A549 (cell line): ENCODE data around the gene CFAP97D2. TPM values are rescaled to one million over a fixed set of nuclear protein-coding genes. Genes with fewer than 3 reads are reported as not detected.

Source experiments
- ATAC-seq, 2 experiments: fragments of 200-7000 bp in 1 of 2; fragments of >200 bp in 1 of 2; cut with Nextera tagmentation in 1 of 2; cut with Tn5 transposase in 1 of 2; 3 replicates each; pipeline versions ENCODE4 v1.8.0 to v1.9.1; 2018 to 2020; ENCODE audit warnings: mild to moderate bottlenecking in 1 of 2, moderate library complexity in 1 of 2
- CTCF ChIA-PET: fragments of 300-600 bp; sonication (Branson Sonifier 250); formaldehyde crosslinking; extraction: SDS; loops from one replicate; lab custom pipeline; 2021; ENCODE audit warnings: antibody characterized with exemption, inconsistent platforms; lab: Yijun Ruan, JAX
- POLR2A ChIA-PET: fragments of 350-600 bp; formaldehyde crosslinking; extraction: SDS; loops from one replicate; lab custom pipeline; 2021; ENCODE audit warnings: antibody characterized with exemption, inconsistent platforms; lab: Yijun Ruan, JAX
- DNase-seq, 2 experiments: peaks; one replicate each; pipeline versions ENCODE4 v3.0.0 to v3.0.0-alpha.2; 2011 to 2016; ENCODE audit warnings: low read depth in 1 of 2, low spot score in 1 of 2
- FAIRE-seq: peaks from 2 replicates; lab custom pipeline; 2011; peaks lifted over from hg19 to GRCh38; lab: Jason Lieb, UNC
- H3K27ac ChIP-seq, 2 experiments: fragments of >200 bp; sonication (Bioruptor Twin); formaldehyde crosslinking; 3 replicates each; pipeline ENCODE4 v1.5.1; 2016 to 2017
- H3K4me1 ChIP-seq: fragments of >200 bp; sonication (Bioruptor Twin); formaldehyde crosslinking; 3 replicates; pipeline ENCODE4 v1.6.1; 2016
- H3K4me2 ChIP-seq: fragments of >200 bp; sonication (Bioruptor Twin); formaldehyde crosslinking; 3 replicates; pipeline ENCODE4 v1.6.1; 2016
- H3K4me3 ChIP-seq: fragments of >200 bp; sonication (Bioruptor Twin); formaldehyde crosslinking; 3 replicates; pipeline ENCODE4 v1.5.1; 2016
- H3K9me3 ChIP-seq: fragments of >200 bp; sonication (Bioruptor Twin); formaldehyde crosslinking; 3 replicates; pipeline ENCODE4 v1.6.1; 2016
- BCL3 ChIP-seq: fragments of >200 bp; sonication (Bioruptor Twin); formaldehyde crosslinking; IDR thresholded peaks from 3 replicates; pipeline ENCODE4 v1.6.1; 2016
- CBX2 ChIP-seq: fragments of 200-600 bp; sonication (generic); IDR thresholded peaks from 2 replicates; pipeline ENCODE4 v1.6.1; 2016; ENCODE audit warnings: low read depth, mild to moderate bottlenecking, borderline replicate concordance
- CBX8 ChIP-seq: fragments of 200-600 bp; sonication (generic); IDR thresholded peaks from 2 replicates; pipeline ENCODE4 v1.6.1; 2016
- CHD2 ChIP-seq: fragments of 150-350 bp; IDR thresholded peaks from 2 replicates; pipeline ENCODE4 v1.6.1; 2014; ENCODE audit warnings: low read length; ENCODE audit not compliant: partially characterized antibody
- EHMT2 ChIP-seq: fragments of 200-600 bp; sonication (generic); IDR thresholded peaks from 2 replicates; pipeline ENCODE4 v1.6.1; 2016; ENCODE audit warnings: antibody characterized with exemption, low read depth, mild to moderate bottlenecking, moderate library complexity
- ELK1 ChIP-seq: fragments of 150-350 bp; IDR thresholded peaks from 2 replicates; pipeline ENCODE4 v1.6.1; 2014; ENCODE audit warnings: low read depth, mild to moderate bottlenecking, low read length
- EP300 ChIP-seq, 2 experiments: fragments of >200 bp; sonication (Bioruptor Twin); formaldehyde crosslinking; IDR thresholded peaks; 2 replicates in 1 of 2; 3 replicates in 1 of 2; pipeline ENCODE4 v1.6.1; 2016 to 2017
- ESRRA ChIP-seq: fragments of 150-350 bp; IDR thresholded peaks from 2 replicates; pipeline ENCODE4 v1.6.1; 2014; ENCODE audit warnings: mild to moderate bottlenecking, low read length, borderline replicate concordance
- FOSB ChIP-seq: fragments of 250-450 bp; sonication (Bioruptor Pico); IDR thresholded peaks from 2 replicates; pipeline ENCODE4 v1.5.0; 2020; ENCODE audit warnings: mild to moderate bottlenecking, moderate library complexity
- HDAC2 ChIP-seq: fragments of 200-600 bp; sonication (generic); IDR thresholded peaks from 2 replicates; pipeline ENCODE4 v1.6.1; 2016
- JUN ChIP-seq, 2 experiments: fragments of >200 bp; sonication (Bioruptor Twin); formaldehyde crosslinking; IDR thresholded peaks; 2 replicates in 1 of 2; 3 replicates in 1 of 2; pipeline ENCODE4 v1.6.1; 2016 to 2017
- JUNB ChIP-seq: fragments of >200 bp; sonication (Bioruptor Twin); formaldehyde crosslinking; IDR thresholded peaks from 2 replicates; pipeline ENCODE4 v1.6.1; 2016
- MAFK ChIP-seq: fragments of 450-650 bp; IDR thresholded peaks from 2 replicates; pipeline ENCODE4 v1.6.1; 2014; ENCODE audit not compliant: partially characterized antibody
- MAX ChIP-seq: IDR thresholded peaks from 2 replicates; pipeline ENCODE4 v1.6.1; 2012
- MAZ ChIP-seq: fragments of 150-350 bp; IDR thresholded peaks from 2 replicates; pipeline ENCODE4 v1.6.1; 2014; ENCODE audit warnings: antibody characterized with exemption, low read depth, low read length, borderline replicate concordance
- MYC ChIP-seq: IDR thresholded peaks from 2 replicates; pipeline ENCODE4 v1.6.1; 2012; ENCODE audit warnings: mild to moderate bottlenecking, inconsistent platforms, low read length, improper control_type of control experiment, borderline replicate concordance
- NFE2L2 ChIP-seq: fragments of 150-350 bp; conservative IDR thresholded peaks from 2 replicates; pipeline ENCODE4 v1.6.1; 2014; ENCODE audit warnings: low read length
- NR3C1 ChIP-seq: fragments of >200 bp; sonication (Bioruptor Twin); formaldehyde crosslinking; IDR thresholded peaks from 3 replicates; pipeline ENCODE4 v1.6.1; 2017
- RCOR1 ChIP-seq: fragments of 150-350 bp; IDR thresholded peaks from 2 replicates; pipeline ENCODE4 v1.6.1; 2014; ENCODE audit warnings: antibody characterized with exemption, low read length, low read depth
- RFX5 ChIP-seq: fragments of 450-650 bp; IDR thresholded peaks from 2 replicates; pipeline ENCODE4 v1.7.1; 2014; ENCODE audit warnings: antibody characterized with exemption, mild to moderate bottlenecking, moderate library complexity
- RNF2 ChIP-seq: fragments of 200-600 bp; sonication (generic); IDR thresholded peaks from 2 replicates; pipeline ENCODE4 v1.6.1; 2016; ENCODE audit warnings: low read depth, mild to moderate bottlenecking, antibody characterized with exemption, moderate library complexity, borderline replicate concordance
- USF2 ChIP-seq: fragments of 450-650 bp; IDR thresholded peaks from 2 replicates; pipeline ENCODE4 v1.6.1; 2014; ENCODE audit warnings: antibody characterized with exemption
- ZC3H11A ChIP-seq: fragments of 450-650 bp; IDR thresholded peaks from 2 replicates; pipeline ENCODE4 v1.6.1; 2014; ENCODE audit warnings: antibody characterized with exemption, mild to moderate bottlenecking
- ZFP36 ChIP-seq: fragments of 450-650 bp; IDR thresholded peaks from 2 replicates; pipeline ENCODE4 v1.6.1; 2014; ENCODE audit warnings: borderline replicate concordance; ENCODE audit not compliant: partially characterized antibody
- ZNF302 ChIP-seq: fragments of 250-450 bp; sonication (Bioruptor Pico); IDR thresholded peaks from 2 replicates; pipeline ENCODE4 v1.9.0; 2021; ENCODE audit warnings: inconsistent platforms, mild to moderate bottlenecking, moderate library complexity
- WGBS: methylation state at CpG from one replicate; pipeline ENCODE4 v1.1.6; 2017; ENCODE audit errors: missing lambda C conversion rate; 5-methylcytosine and 5-hydroxymethylcytosine counted together
- polyA plus RNA-seq, 4 experiments: library from polyadenylated mRNA; depleted of rRNA in 3 of 4; stranded (reverse); fragments of >200 nt; fragmentation: RNase III in 1 of 4; extraction: RNeasy Plus Mini Kit Qiagen cat#74134 plus additional on column Dnase treatment in 1 of 4; gene quantifications; 2 replicates in 3 of 4; 3 replicates in 1 of 4; pipeline ENCODE4 v1.2.3, GENCODE V29; 2011 to 2017

The CFAP97D2 gene
- polyA plus RNA-seq, 2 of the 4 experiments (the other 2 are of a cell fraction), result not detected

GRCh38 chr13:114161644-114162532, 17.2 kb upstream of the CFAP97D2 start:
- no peak for TF ChIP-seq EP300 (IDR thresholded peaks at IDR 0.05)
- TF ChIP-seq USF2, result no peak
- TF ChIP-seq MYC, result no peak
- ChIA-PET POLR2A (no interaction called here), CTCF (interaction anchor here (1.2 to 2.0 kb wide), 3 partner anchors 10 to 19 kb away, joined by 3 to 5 read pairs (median 4); no protein-coding TSS in a partner anchor)
- ATAC-seq, result no peak
- DNase-seq, result no peak
- no peaks in the 10 kb centered on the region for H3K4me1 ChIP-seq
- H3K27ac ChIP-seq, result no peak overlapping the region
- no peak overlapping the region for H3K4me3 ChIP-seq
- FAIRE-seq, result no peak
- H3K4me2 ChIP-seq, result no peak overlapping the region
- no peaks in the 10 kb centered on the region for H3K9me3 ChIP-seq
- WGBS, result 62% methylated on average over 27 of the region's 32 CpGs

DNA sequence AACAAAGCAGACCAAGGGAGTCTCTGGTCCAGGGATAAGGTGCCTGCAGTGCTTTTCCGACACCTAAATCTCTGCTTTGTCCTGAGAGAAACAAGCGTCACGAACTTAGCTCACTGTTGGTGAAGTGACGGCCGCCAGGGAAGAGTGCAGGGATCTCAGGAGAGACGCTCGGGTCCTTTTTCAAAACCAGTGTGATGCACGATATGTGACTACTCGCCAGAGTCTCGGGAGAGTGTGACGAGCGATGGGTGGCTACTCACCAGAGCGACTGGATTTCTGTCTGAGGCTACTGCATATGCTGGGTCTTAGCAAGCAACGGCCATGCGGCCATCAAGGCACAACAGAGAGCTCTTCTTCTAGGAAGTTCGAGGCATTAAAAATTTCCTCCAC, 16.5 kb upstream of the CFAP97D2 start:
- ChIA-PET CTCF (interaction anchor here (1.2 to 2.0 kb wide), 3 partner anchors 11 to 20 kb away, joined by 3 to 5 read pairs (median 4); no protein-coding TSS in a partner anchor), POLR2A (no interaction called here)
- TF ChIP-seq RCOR1 (no peak), MAFK (no peak), RNF2 (no peak)
- H3K4me1 ChIP-seq, result no peaks in the 10 kb centered on the region
- no peak overlapping the region for H3K4me3 ChIP-seq
- FAIRE-seq (no peak), DNase-seq (no peak), ATAC-seq (no peak)
- no peaks in the 10 kb centered on the region for H3K9me3 ChIP-seq
- H3K27ac ChIP-seq, result no peak overlapping the region
- WGBS, result 90% methylated on average over 16 of the region's 16 CpGs
- no peak overlapping the region for H3K4me2 ChIP-seq

DNA sequence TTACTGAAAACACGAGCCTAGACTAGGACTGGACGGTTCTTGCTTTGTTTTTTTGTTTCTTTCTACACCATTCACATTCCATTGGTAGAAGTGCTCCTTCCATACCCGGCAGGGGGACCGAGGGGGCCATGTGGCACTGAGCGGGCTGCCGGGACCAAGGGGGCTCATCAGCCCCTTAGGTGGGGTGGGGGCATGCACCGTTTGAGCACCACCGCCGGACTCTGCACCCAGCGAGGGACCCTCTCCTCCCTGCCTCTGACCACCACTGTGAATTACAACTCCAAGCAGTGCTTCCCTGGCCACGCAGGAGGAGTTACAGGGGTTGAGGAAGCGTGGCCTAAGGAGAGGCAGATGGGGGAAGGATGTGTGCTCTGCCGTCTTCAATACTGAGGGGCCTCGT, 15.0 kb upstream of the CFAP97D2 start:
- FAIRE-seq, result no peak
- Histone ChIP-seq H3K9me3 (no peaks in the 10 kb centered on the region), H3K27ac (no peak overlapping the region), H3K4me1 (no peaks in the 10 kb centered on the region), H3K4me3 (no peak overlapping the region), H3K4me2 (no peak overlapping the region)
- no peak for DNase-seq
- WGBS, result 62% methylated on average over 11 of the region's 14 CpGs
- TF ChIP-seq NR3C1, result no peak
- TF ChIP-seq MAFK, result no peak
- no peak for TF ChIP-seq ZFP36
- no peak for TF ChIP-seq JUNB
- no peak for TF ChIP-seq CBX2
- TF ChIP-seq ZC3H11A, result no peak
- no peak for TF ChIP-seq ELK1
- TF ChIP-seq CHD2, result no peak
- no peak for TF ChIP-seq MAZ
- TF ChIP-seq ESRRA, result no peak
- ChIA-PET POLR2A (no interaction called here), CTCF (interaction anchor here (1.8 kb wide), 1 partner anchor 10 kb away, joined by 5 read pairs; no protein-coding TSS in a partner anchor)
- ATAC-seq, result no peak

- no peak for ATAC-seq
- ChIA-PET POLR2A (no interaction called here), CTCF (interaction anchor here (0.6 to 1.8 kb wide), 3 partner anchors 9 to 21 kb away, joined by 3 to 5 read pairs (median 3); no protein-coding TSS in a partner anchor)
- Histone ChIP-seq H3K4me1 (no peaks in the 10 kb centered on the region), H3K4me2 (no peak overlapping the region), H3K9me3 (no peaks in the 10 kb centered on the region), H3K4me3 (no peak overlapping the region), H3K27ac (no peak overlapping the region)
- DNase-seq, result no peak
- 73% methylated on average over 14 of the region's 26 CpGs for WGBS
- no peak for FAIRE-seq
- TF ChIP-seq FOSB (CRISPR knock-in tag) (no peak), MAFK (no peak), ZNF302 (CRISPR knock-in tag) (no peak), RFX5 (no peak), MYC (no peak), USF2 (no peak), HDAC2 (no peak), EHMT2 (no peak), JUN (IDR thresholded peaks at IDR 0.05) (no peak), BCL3 (no peak), MAX (no peak), CBX8 (no peak), NFE2L2 (no peak)
These were observed 14.2 kb upstream of the CFAP97D2 start for GRCh38 chr13:114164681-114165429.
